ENCODE results near the gene TMEM243. TPM values are rescaled to one million over a fixed set of nuclear protein-coding genes. Genes with fewer than 3 reads are reported as not detected.

Gene TMEM243
- total RNA-seq, 1 experiment from 2014 or later: 15.4 TPM

GRCh38 chr7:87179180-87179579 is 40.4 kb downstream of the TMEM243 start:
- Histone ChIP-seq H3K4me3 (ENCODE audit: low read depth in 2 of 2, low read length in 2 of 2) (no peak overlapping the region), H3K36me3 (ENCODE audit: control insufficient read depth, insufficient read depth, low read length) (peaks cover 73% of the 10 kb centered on the region), H3K27ac (ENCODE audit: low read length) (no peak overlapping the region), H3K9me3 (ENCODE audit: control insufficient read depth, insufficient read depth, low read depth, low read length) (no peaks in the 10 kb centered on the region), H3K4me1 (ENCODE audit: control insufficient read depth, insufficient read depth, low read length) (no peaks in the 10 kb centered on the region; the same call in 1 of the 2 replicates), H3K27me3 (ENCODE audit: control insufficient read depth, insufficient read depth, low read length) (no peaks in the 10 kb centered on the region)
- ChIA-PET CTCF (no interaction called here), POLR2A (no interaction called here)
- TF ChIP-seq CTCF (IDR thresholded peaks at IDR 0.05): no peak
- TF ChIP-seq POLR2AphosphoS5 (IDR thresholded peaks at IDR 0.05; ENCODE audit: low read depth, low read length): no peak
- no peak for TF ChIP-seq REST (IDR thresholded peaks at IDR 0.05; ENCODE audit: insufficient read depth in 1 of 2, low read depth in 2 of 2, low read length in 1 of 2)
- intact Hi-C loops (cut with micrococcal nuclease; ENCODE audit: unreplicated experiment): no loop called here
- ATAC-seq (no peak), DNase-seq (ENCODE audit: low read depth, low spot score) (no peak)
- BruUV-seq (replicated peaks): no TSS peak
- in situ Hi-C loops (cut with HindIII; ENCODE audit: low pct_unique_long_range_greater_than_20kb, low sequenced_read_pairs): no loop called here

- no peak for TF ChIP-seq TCF7L2 (IDR thresholded peaks at IDR 0.05; ENCODE audit: low read depth, low read length)
- BruUV-seq (replicated peaks): no TSS peak
- intact Hi-C loops (cut with micrococcal nuclease; ENCODE audit: unreplicated experiment): no loop called here
- in situ Hi-C loops (cut with HindIII; ENCODE audit: low pct_unique_long_range_greater_than_20kb, low sequenced_read_pairs): no loop called here
- Histone ChIP-seq H3K36me3 (ENCODE audit: control insufficient read depth, insufficient read depth, low read length) (peaks cover 70% of the 10 kb centered on the region), H3K27me3 (ENCODE audit: control insufficient read depth, insufficient read depth, low read length) (no peaks in the 10 kb centered on the region), H3K4me3 (ENCODE audit: low read depth in 2 of 2, low read length in 2 of 2) (no peak overlapping the region), H3K27ac (ENCODE audit: low read length) (no peak overlapping the region), H3K9me3 (ENCODE audit: control insufficient read depth, insufficient read depth, low read depth, low read length) (no peaks in the 10 kb centered on the region), H3K4me1 (ENCODE audit: control insufficient read depth, insufficient read depth, low read length) (no peaks in the 10 kb centered on the region; the same call in 1 of the 2 replicates)
- DNase-seq (ENCODE audit: low read depth, low spot score) (no peak), ATAC-seq (no peak)
- POLR2A ChIA-PET: no interaction called here
- CTCF ChIA-PET: no interaction called here
Observed at GRCh38 chr7:87178320-87178719, 41.2 kb downstream of the TMEM243 start.

GRCh38 chr7:87173471-87173870 is 46.1 kb downstream of the TMEM243 start:
- in situ Hi-C loops (cut with HindIII; ENCODE audit: low pct_unique_long_range_greater_than_20kb, low sequenced_read_pairs): no loop called here
- no peak for DNase-seq (ENCODE audit: low read depth, low spot score)
- TF ChIP-seq POLR2AphosphoS5 (IDR thresholded peaks at IDR 0.05; ENCODE audit: low read depth, low read length) (no peak), CTCF (IDR thresholded peaks at IDR 0.05) (no peak), SIN3A (IDR thresholded peaks at IDR 0.05; ENCODE audit: borderline replicate concordance, insufficient read depth, low read depth, low read length) (no peak), REST (IDR thresholded peaks at IDR 0.05; ENCODE audit: insufficient read depth in 1 of 2, low read depth in 2 of 2, low read length in 1 of 2) (no peak), TCF7L2 (IDR thresholded peaks at IDR 0.05; ENCODE audit: low read depth, low read length) (no peak)
- BruUV-seq (replicated peaks): no TSS peak
- CTCF ChIA-PET: no interaction called here
- Histone ChIP-seq H3K36me3 (ENCODE audit: control insufficient read depth, insufficient read depth, low read length) (peaks cover 69% of the 10 kb centered on the region), H3K27ac (ENCODE audit: low read length) (no peak overlapping the region), H3K9me3 (ENCODE audit: control insufficient read depth, insufficient read depth, low read depth, low read length) (no peaks in the 10 kb centered on the region), H3K27me3 (ENCODE audit: control insufficient read depth, insufficient read depth, low read length) (no peaks in the 10 kb centered on the region), H3K4me1 (ENCODE audit: control insufficient read depth, insufficient read depth, low read length) (no peaks in the 10 kb centered on the region; the same call in 1 of the 2 replicates), H3K4me3 (ENCODE audit: low read depth in 2 of 2, low read length in 2 of 2) (no peak overlapping the region)
- POLR2A ChIA-PET: no interaction called here
- ATAC-seq: no peak
- intact Hi-C loops (cut with micrococcal nuclease; ENCODE audit: unreplicated experiment): no loop called here
